Measurements from ENCODE around the gene LEMD1.
"Not testable (repeated sequence)": the region's sequence is repeated elsewhere in the genome, so short reads cannot be mapped to it uniquely, and the experiment has no call there.

LEMD1 gene

GRCh38 chr1:205429762-205430695 is 8.2 kb upstream of the LEMD1 start:
- no peak for DNase-seq (ENCODE audit: low read depth)

- DNase-seq (ENCODE audit: low read depth), result no peak
Measured at GRCh38 chr1:205424901-205425600, 3.2 kb upstream of the LEMD1 start.

- DNase-seq (ENCODE audit: low read depth), result no peak
Measured at GRCh38 chr1:205423814-205424399, 2.1 kb upstream of the LEMD1 start.

GRCh38 chr1:205422993-205423642 is 1.3 kb upstream of the LEMD1 start:
- no peak for DNase-seq (ENCODE audit: low read depth)

GRCh38 chr1:205420938-205421337 is 918 bp downstream of the LEMD1 start:
- no peak for DNase-seq (ENCODE audit: low read depth)

- DNase-seq (ENCODE audit: low read depth), result no peak
Measured at GRCh38 chr1:205417870-205418635, 3.8 kb downstream of the LEMD1 start.

GRCh38 chr1:205416322-205416721 is 5.5 kb downstream of the LEMD1 start:
- no peak for DNase-seq (ENCODE audit: low read depth)

GRCh38 chr1:205410581-205411298 is 11.1 kb downstream of the LEMD1 start:
- no peak for DNase-seq (ENCODE audit: low read depth)

GRCh38 chr1:205407970-205408369 is 13.9 kb downstream of the LEMD1 start:
- DNase-seq (ENCODE audit: low read depth), result no peak

- not testable (repeated sequence) for DNase-seq (ENCODE audit: low read depth)
Measured at GRCh38 chr1:205406252-205406651, 15.6 kb downstream of the LEMD1 start.

- DNase-seq (ENCODE audit: low read depth), result not testable (repeated sequence)
Measured at GRCh38 chr1:205404484-205404883, 17.4 kb downstream of the LEMD1 start.

- DNase-seq (ENCODE audit: low read depth), result no peak
Measured at GRCh38 chr1:205398586-205398985, 23.3 kb downstream of the LEMD1 start.

GRCh38 chr1:205396967-205397616 is 24.8 kb downstream of the LEMD1 start:
- DNase-seq (ENCODE audit: low read depth), result no peak

GRCh38 chr1:205395616-205396015 is 26.2 kb downstream of the LEMD1 start:
- no peak for DNase-seq (ENCODE audit: low read depth)

GRCh38 chr1:205392650-205393049 is 29.2 kb downstream of the LEMD1 start:
- no peak for DNase-seq (ENCODE audit: low read depth)

GRCh38 chr1:205391386-205391785 is 30.5 kb downstream of the LEMD1 start:
- no peak for DNase-seq (ENCODE audit: low read depth)

GRCh38 chr1:205387845-205388244 is 34.0 kb downstream of the LEMD1 start:
- DNase-seq (ENCODE audit: low read depth), result no peak

GRCh38 chr1:205382990-205383389 is 38.9 kb downstream of the LEMD1 start:
- DNase-seq (ENCODE audit: low read depth), result not testable (repeated sequence)

GRCh38 chr1:205382561-205382960 is 39.3 kb downstream of the LEMD1 start:
- no peak for DNase-seq (ENCODE audit: low read depth)

- no peak for DNase-seq (ENCODE audit: low read depth)
Measured at GRCh38 chr1:205381305-205381704, 40.6 kb downstream of the LEMD1 start.

Data from stimulated activated CD4-positive, alpha-beta T cell treated with anti-CD3 and anti-CD28 coated beads, Interleukin-2, amount 100 ng/mL, for 4 hours (primary cell).